ENCODE measurements around the gene IKZF5. TPM values are rescaled to one million over a fixed set of nuclear protein-coding genes. Genes with fewer than 3 reads are reported as not detected.

Gene IKZF5
- total RNA-seq, 1 donor from 2014 or later, result 9.6 TPM

DNA sequence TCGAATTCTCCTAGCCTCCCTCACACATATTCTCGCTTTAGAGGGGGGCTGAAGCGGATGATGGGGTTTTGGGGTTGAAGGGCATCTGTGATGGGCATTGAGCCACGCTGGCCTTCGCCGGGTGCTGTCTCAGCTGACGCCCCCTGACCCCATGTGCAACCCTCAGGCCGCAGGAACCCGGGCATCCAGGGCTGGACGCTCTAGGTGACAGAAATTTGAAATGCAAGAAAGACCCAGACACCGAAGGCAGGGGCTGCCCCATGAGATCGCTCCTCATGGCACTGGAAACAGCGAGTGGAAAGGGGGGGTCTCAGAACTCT lies 53.9 kb downstream of the IKZF5 start:
- intact Hi-C loops (cut with DNase I), result no loop called here
- Histone ChIP-seq H3K9me3 (no peaks in the 10 kb centered on the region), H3K27me3 (no peaks in the 10 kb centered on the region), H3K27ac (no peak overlapping the region), H3K4me3 (peak overlapping the region; percentile 75 to 78), H3K4me1 (peaks cover 19% of the 10 kb centered on the region), H3K36me3 (no peaks in the 10 kb centered on the region)
- TF ChIP-seq, protein P1, sequence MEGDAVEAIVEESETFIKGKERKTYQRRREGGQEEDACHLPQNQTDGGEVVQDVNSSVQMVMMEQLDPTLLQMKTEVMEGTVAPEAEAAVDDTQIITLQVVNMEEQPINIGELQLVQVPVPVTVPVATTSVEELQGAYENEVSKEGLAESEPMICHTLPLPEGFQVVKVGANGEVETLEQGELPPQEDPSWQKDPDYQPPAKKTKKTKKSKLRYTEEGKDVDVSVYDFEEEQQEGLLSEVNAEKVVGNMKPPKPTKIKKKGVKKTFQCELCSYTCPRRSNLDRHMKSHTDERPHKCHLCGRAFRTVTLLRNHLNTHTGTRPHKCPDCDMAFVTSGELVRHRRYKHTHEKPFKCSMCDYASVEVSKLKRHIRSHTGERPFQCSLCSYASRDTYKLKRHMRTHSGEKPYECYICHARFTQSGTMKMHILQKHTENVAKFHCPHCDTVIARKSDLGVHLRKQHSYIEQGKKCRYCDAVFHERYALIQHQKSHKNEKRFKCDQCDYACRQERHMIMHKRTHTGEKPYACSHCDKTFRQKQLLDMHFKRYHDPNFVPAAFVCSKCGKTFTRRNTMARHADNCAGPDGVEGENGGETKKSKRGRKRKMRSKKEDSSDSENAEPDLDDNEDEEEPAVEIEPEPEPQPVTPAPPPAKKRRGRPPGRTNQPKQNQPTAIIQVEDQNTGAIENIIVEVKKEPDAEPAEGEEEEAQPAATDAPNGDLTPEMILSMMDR (IDR thresholded peaks at IDR 0.05), result no peak
- TF ChIP-seq POLR2AphosphoS5 (IDR thresholded peaks at IDR 0.05; ENCODE audit: insufficient read depth in 1 of 2, low read depth in 1 of 2) (no peak), POLR2A (IDR thresholded peaks at IDR 0.05) (no peak)
- no peak for DNase-seq (ENCODE audit: extremely low spot score in 2 of 2)

- peak within 1 kb of the TSS; percentile 71 for H3K27ac ChIP-seq
- H3K4me3 ChIP-seq, result peak within 1 kb of the TSS; percentile 75 to 78
- peaks cover 19% of the 10 kb centered on the region for H3K4me1 ChIP-seq
- no peaks in the 10 kb centered on the region for H3K27me3 ChIP-seq
- H3K9me3 ChIP-seq, result no peaks in the 10 kb centered on the region
- intact Hi-C loops (cut with DNase I), result no loop called here
- DNase-seq (ENCODE audit: extremely low spot score in 2 of 2), result peak in 1 of 2 donors; percentile 95
- no peaks in the 10 kb centered on the region for H3K36me3 ChIP-seq
- peak; percentile 73 to 98 for TF ChIP-seq POLR2AphosphoS5 (IDR thresholded peaks at IDR 0.05; ENCODE audit: insufficient read depth in 1 of 2, low read depth in 1 of 2)
- TF ChIP-seq, protein P1 (IDR thresholded peaks at IDR 0.05), result no peak
Measured at GRCh38 chr10:122953902-122954730, 54.5 kb downstream of the IKZF5 start, which contains the start of gene C10orf88. TSS of gene C10orf88 (minus strand) at chr10:122954227. CDS start at chr10:122954178, 49 bp downstream.

DNA sequence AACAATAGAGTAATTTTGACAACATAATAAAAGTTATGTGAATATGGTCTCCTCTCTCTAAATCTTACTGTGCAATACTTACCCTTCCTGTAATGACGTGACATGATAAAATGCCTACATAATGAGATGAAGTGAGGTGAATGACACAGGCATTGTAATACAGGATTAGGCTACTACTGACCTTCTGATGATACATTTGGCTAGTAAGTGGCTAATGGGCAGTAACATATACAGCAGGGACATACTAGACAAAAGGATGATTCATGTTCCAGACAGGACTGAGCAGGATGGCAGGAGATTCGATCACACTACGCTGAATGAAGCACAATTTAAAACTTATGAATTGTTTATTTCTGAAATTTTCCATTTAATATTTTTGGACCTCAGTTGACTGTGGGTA lies 59.3 kb downstream of the IKZF5 start:
- H3K4me3 ChIP-seq, result no peak overlapping the region
- no peaks in the 10 kb centered on the region for H3K36me3 ChIP-seq
- intact Hi-C loops (cut with DNase I), result no loop called here
- DNase-seq (ENCODE audit: extremely low spot score in 2 of 2), result no peak
- H3K9me3 ChIP-seq, result no peaks in the 10 kb centered on the region
- peaks cover 19% of the 10 kb centered on the region for H3K4me1 ChIP-seq
- TF ChIP-seq POLR2A (IDR thresholded peaks at IDR 0.05) (no peak), POLR2AphosphoS5 (IDR thresholded peaks at IDR 0.05; ENCODE audit: insufficient read depth in 1 of 2, low read depth in 1 of 2) (no peak)
- TF ChIP-seq, protein P1 (IDR thresholded peaks at IDR 0.05), result no peak
- H3K27ac ChIP-seq, result no peak overlapping the region
- no peaks in the 10 kb centered on the region for H3K27me3 ChIP-seq

Other genes starting within 250 kb of the IKZF5 start
- not detected for gene CUZD1, start 162.9 kb downstream of the IKZF5 start, total RNA-seq
- not detected for gene FAM24B, start 129.2 kb downstream of the IKZF5 start, total RNA-seq
- not detected for gene FAM24A, start 98.2 kb downstream of the IKZF5 start, total RNA-seq
- gene C10orf88, start 54.6 kb downstream of the IKZF5 start, total RNA-seq, result 5.6 TPM
- 8.6 TPM for gene PSTK, start 28.4 kb downstream of the IKZF5 start, total RNA-seq
- gene ACADSB, start 211 bp upstream of the IKZF5 start, total RNA-seq, result 10.3 TPM
- gene HMX3, start 127.2 kb upstream of the IKZF5 start, total RNA-seq, result not detected
- gene HMX2, start 139.3 kb upstream of the IKZF5 start, total RNA-seq, result not detected
- gene BUB3, start 145.6 kb upstream of the IKZF5 start, total RNA-seq, result 128 TPM